Endodermal cell (in vitro differentiated cells): ENCODE results near the gene MXRA7. TPM values are rescaled to one million over a fixed set of nuclear protein-coding genes. Genes with fewer than 3 reads are reported as not detected.

Experiments used
- DNase-seq: peaks from one replicate; pipeline ENCODE4 v3.0.0-alpha.2; 2017
- H3K27ac ChIP-seq: 2 replicates; pipeline ENCODE4 v1.5.1; 2013; ENCODE audit warnings: mild to moderate bottlenecking, low read depth, low read length, moderate library complexity
- H3K27me3 ChIP-seq: 2 replicates; pipeline ENCODE4 v1.6.1; 2013; ENCODE audit warnings: mild to moderate bottlenecking, low read length, moderate library complexity; ENCODE audit not compliant: insufficient read depth, control insufficient read depth, poor library complexity, severe bottlenecking
- H3K36me3 ChIP-seq: 2 replicates; pipeline ENCODE4 v1.7.0; 2013; ENCODE audit warnings: mild to moderate bottlenecking, low read length, moderate library complexity; ENCODE audit not compliant: control insufficient read depth, insufficient read depth
- H3K4me1 ChIP-seq: one replicate; pipeline ENCODE4 v1.7.0; 2013; ENCODE audit warnings: low read length; ENCODE audit not compliant: control insufficient read depth, insufficient read depth
- H3K4me3 ChIP-seq: 2 replicates; pipeline ENCODE4 v1.5.1; 2013; ENCODE audit warnings: mild to moderate bottlenecking, low read length, moderate library complexity
- H3K9ac ChIP-seq: 2 replicates; pipeline ENCODE4 v1.6.1; 2013; ENCODE audit warnings: mild to moderate bottlenecking, low read length, moderate library complexity; ENCODE audit not compliant: poor library complexity, severe bottlenecking; ENCODE audit errors: extremely low read depth
- H3K9me3 ChIP-seq: 2 replicates; pipeline ENCODE4 v1.6.1; 2013; ENCODE audit warnings: mild to moderate bottlenecking, low read length, moderate library complexity; ENCODE audit not compliant: control insufficient read depth
- H3K27ac Mint-ChIP-seq: 2 replicates; pipeline ENCODE4 v1.8.0; 2020; ENCODE audit warnings: mixed read lengths
- H3K27me3 Mint-ChIP-seq: 2 replicates; pipeline ENCODE4 v1.8.0; 2021; ENCODE audit warnings: mild to moderate bottlenecking, mixed read lengths; ENCODE audit not compliant: insufficient read depth
- H3K36me3 Mint-ChIP-seq: 2 replicates; pipeline ENCODE4 v1.8.0; 2020; ENCODE audit warnings: low read depth, mixed read lengths
- H3K4me1 Mint-ChIP-seq: 2 replicates; pipeline ENCODE4 v1.8.0; 2020; ENCODE audit warnings: mixed read lengths
- H3K4me3 Mint-ChIP-seq: 2 replicates; pipeline ENCODE4 v1.8.0; 2020; ENCODE audit warnings: mild to moderate bottlenecking, moderate library complexity, mixed read lengths
- H3K9me3 Mint-ChIP-seq: 2 replicates; pipeline ENCODE4 v1.8.0; 2020; ENCODE audit warnings: mild to moderate bottlenecking, mixed read lengths
- WGBS, 2 experiments: methylation state at CpG; one replicate each; pipeline versions ENCODE4 v1.1.5 to v1.1.7; 2013; ENCODE audit warnings: missing lambda C conversion rate in 2 of 2, mixed read lengths in 1 of 2; ENCODE audit not compliant: insufficient coverage in 1 of 2, insufficient read length in 1 of 2; 5-methylcytosine and 5-hydroxymethylcytosine counted together
- total RNA-seq, 2 donors: library from RNA; stranded (reverse); fragmentation: NEBNext Ultra II Directional in 1 of 2; extraction: Animal tissue kit (Norgen Biotek cat#: 25700) in 1 of 2; gene quantifications; 2 replicates in 1 of 2; 3 replicates in 1 of 2; pipeline ENCODE4 v1.2.1, GENCODE V29; 2021
- TF ChIP-seq, protein P1 (sequence below): fragments of 200-600 bp; sonication (generic); conservative IDR thresholded peaks from 2 replicates; pipeline ENCODE4 v1.5.0; 2021; ENCODE audit warnings: antibody characterized with exemption, mild to moderate bottlenecking

MXRA7 gene
- total RNA-seq, 2 donors from 2014 or later = 61.6 to 77.1 TPM

DNA sequence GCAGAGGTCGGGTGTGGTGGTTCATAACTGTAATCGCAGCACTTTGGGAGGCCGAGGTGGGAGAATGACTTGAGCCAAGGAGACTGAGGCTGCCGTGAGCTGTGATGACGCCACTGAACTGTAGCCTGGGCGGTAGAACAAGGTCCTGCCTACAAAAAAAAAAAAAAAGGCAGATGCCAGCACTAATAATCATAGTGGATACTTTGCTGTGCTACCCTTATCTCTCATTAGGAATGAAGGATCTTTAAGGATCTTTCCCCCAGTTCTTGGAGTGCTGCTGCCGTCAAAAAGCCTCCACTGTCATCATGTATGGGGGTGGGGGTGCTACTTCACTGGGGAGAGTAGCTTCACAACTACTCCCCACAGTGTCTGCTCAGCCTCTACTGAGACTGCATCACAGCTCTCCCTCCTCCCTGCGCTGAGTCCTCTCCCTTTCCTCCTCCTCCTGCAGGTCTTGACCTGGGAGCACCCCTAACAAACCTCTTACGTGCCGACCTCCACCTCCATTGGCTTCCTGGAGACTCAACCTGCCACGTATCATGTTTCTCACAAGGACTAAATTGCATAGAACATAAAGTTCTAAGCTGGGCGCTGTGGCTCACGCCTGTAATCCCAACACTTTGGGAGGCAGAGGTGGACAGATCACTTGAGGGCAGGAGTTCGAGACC, 42.8 kb downstream of the MXRA7 start:
- Histone ChIP-seq H3K4me1 (no peaks in the 10 kb centered on the region), H3K9ac (no peak overlapping the region), H3K36me3 (no peaks in the 10 kb centered on the region), H3K27ac (no peak overlapping the region), H3K9me3 (no peaks in the 10 kb centered on the region), H3K27me3 (no peaks in the 10 kb centered on the region), H3K4me3 (no peak overlapping the region)
- Mint-ChIP-seq H3K36me3 (no peaks in the 10 kb centered on the region), H3K27me3 (no peaks in the 10 kb centered on the region), H3K4me1 (peaks cover 16% of the 10 kb centered on the region), H3K27ac (no peak overlapping the region), H3K9me3 (no peaks in the 10 kb centered on the region), H3K4me3 (no peak overlapping the region)
- TF ChIP-seq, protein P1, sequence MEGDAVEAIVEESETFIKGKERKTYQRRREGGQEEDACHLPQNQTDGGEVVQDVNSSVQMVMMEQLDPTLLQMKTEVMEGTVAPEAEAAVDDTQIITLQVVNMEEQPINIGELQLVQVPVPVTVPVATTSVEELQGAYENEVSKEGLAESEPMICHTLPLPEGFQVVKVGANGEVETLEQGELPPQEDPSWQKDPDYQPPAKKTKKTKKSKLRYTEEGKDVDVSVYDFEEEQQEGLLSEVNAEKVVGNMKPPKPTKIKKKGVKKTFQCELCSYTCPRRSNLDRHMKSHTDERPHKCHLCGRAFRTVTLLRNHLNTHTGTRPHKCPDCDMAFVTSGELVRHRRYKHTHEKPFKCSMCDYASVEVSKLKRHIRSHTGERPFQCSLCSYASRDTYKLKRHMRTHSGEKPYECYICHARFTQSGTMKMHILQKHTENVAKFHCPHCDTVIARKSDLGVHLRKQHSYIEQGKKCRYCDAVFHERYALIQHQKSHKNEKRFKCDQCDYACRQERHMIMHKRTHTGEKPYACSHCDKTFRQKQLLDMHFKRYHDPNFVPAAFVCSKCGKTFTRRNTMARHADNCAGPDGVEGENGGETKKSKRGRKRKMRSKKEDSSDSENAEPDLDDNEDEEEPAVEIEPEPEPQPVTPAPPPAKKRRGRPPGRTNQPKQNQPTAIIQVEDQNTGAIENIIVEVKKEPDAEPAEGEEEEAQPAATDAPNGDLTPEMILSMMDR = no peak
- WGBS, 2 experiments = 82 to 93% methylated on average over 9 to 13 of the region's 14 CpGs
- no peak for DNase-seq

DNA sequence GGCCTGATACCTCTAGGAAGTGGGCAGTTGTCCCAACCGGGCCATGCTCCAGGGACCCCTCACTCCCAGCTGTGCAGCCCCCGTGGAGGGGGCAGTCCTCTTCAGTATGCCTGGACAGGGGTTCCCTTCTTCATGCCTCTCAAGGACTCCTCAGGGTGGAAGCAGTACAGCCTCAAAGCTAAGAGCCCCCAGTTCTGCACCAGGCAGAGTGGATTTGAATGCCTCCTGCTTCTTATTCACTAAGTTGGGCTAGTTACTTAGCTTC, 43.3 kb downstream of the MXRA7 start:
- H3K27ac ChIP-seq = no peak overlapping the region
- no peak overlapping the region for H3K9ac ChIP-seq
- no peaks in the 10 kb centered on the region for H3K36me3 ChIP-seq
- H3K4me3 ChIP-seq = no peak overlapping the region
- Mint-ChIP-seq H3K36me3 (no peaks in the 10 kb centered on the region), H3K9me3 (no peaks in the 10 kb centered on the region), H3K4me3 (no peak overlapping the region), H3K4me1 (peaks cover 14% of the 10 kb centered on the region), H3K27me3 (no peaks in the 10 kb centered on the region), H3K27ac (no peak overlapping the region)
- 83 to 87% methylated on average over 2 of the region's 2 CpGs for whole genome bisulfite sequencing, 2 experiments
- H3K27me3 ChIP-seq = no peaks in the 10 kb centered on the region
- H3K4me1 ChIP-seq = no peaks in the 10 kb centered on the region
- no peaks in the 10 kb centered on the region for H3K9me3 ChIP-seq
- TF ChIP-seq, protein P1 = no peak
- DNase-seq = no peak

DNA sequence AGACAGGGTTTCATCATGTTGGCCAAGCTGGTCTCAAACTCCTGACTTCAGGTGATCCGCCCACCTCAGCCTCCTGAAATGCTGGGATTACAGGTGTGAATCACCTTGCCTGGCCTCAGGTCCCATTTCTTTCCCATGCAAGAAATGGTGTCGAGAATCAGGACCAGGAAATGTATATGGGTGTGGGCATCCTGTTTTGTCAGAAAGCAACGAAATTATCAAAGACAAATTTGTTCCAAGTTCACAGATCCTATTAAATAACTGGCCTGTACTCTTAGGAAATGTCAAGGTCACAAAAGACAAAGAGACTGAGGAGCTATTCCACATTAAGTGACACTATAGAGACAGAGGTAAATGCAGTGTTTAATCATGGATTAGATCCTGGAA, 50.1 kb downstream of the MXRA7 start:
- Mint-ChIP-seq H3K4me3 (no peak overlapping the region), H3K4me1 (peaks cover 15% of the 10 kb centered on the region), H3K9me3 (no peaks in the 10 kb centered on the region), H3K27ac (no peak overlapping the region), H3K27me3 (no peaks in the 10 kb centered on the region), H3K36me3 (no peaks in the 10 kb centered on the region)
- 84% methylated on average over 3 of the region's 3 CpGs; no CpG with 5 or more reads in 1 of the 2 experiments for WGBS, 2 experiments
- H3K36me3 ChIP-seq = no peaks in the 10 kb centered on the region
- no peak overlapping the region for H3K4me3 ChIP-seq
- no peaks in the 10 kb centered on the region for H3K9me3 ChIP-seq
- no peak overlapping the region for H3K27ac ChIP-seq
- no peak overlapping the region for H3K9ac ChIP-seq
- H3K4me1 ChIP-seq = peaks cover 4% of the 10 kb centered on the region
- no peaks in the 10 kb centered on the region for H3K27me3 ChIP-seq
- no peak for DNase-seq
- TF ChIP-seq, protein P1 = no peak
